B cell (primary cell): ENCODE data around the gene EIF1AD. TPM values are rescaled to one million over a fixed set of nuclear protein-coding genes. Genes with fewer than 3 reads are reported as not detected.

Experiments
- ATAC-seq: fragments of 200-7000 bp; cut with Tn5 transposase; one replicate; pipeline ENCODE4 v1.10.0; 2021; ENCODE audit warnings: low read depth, mild to moderate bottlenecking, moderate number of reproducible peaks, moderate library complexity
- CTCF ChIA-PET: fragments of 350-600 bp; sonication (Branson Sonifier 250); formaldehyde crosslinking; loops from one replicate; lab custom pipeline; 2021; ENCODE audit warnings: antibody characterized with exemption, inconsistent platforms; lab: Charles Lee
- POLR2A ChIA-PET: fragments of 350-600 bp; sonication (Branson Sonifier 250); formaldehyde crosslinking; loops from one replicate; lab custom pipeline; 2021; ENCODE audit warnings: antibody characterized with exemption; lab: Charles Lee
- DNase-seq: peaks from one replicate; pipeline ENCODE4 v3.0.0; 2013
- H2AFZ ChIP-seq: 2 replicates; pipeline ENCODE4 v1.6.1; 2012; ENCODE audit warnings: mild to moderate bottlenecking, low read depth, low read length; ENCODE audit not compliant: insufficient read depth, poor library complexity, severe bottlenecking
- H3K27ac ChIP-seq, 2 donors: 1 replicate in 1 of 2; 2 replicates in 1 of 2; pipeline ENCODE4 v1.5.1; 2012 to 2013; ENCODE audit warnings: low read length in 2 of 2, mild to moderate bottlenecking in 2 of 2, moderate library complexity in 1 of 2
- H3K27me3 ChIP-seq, 4 experiments: fragments of 200-600 bp in 1 of 4; sonication (generic) in 1 of 4; replicated peaks in 1 of 4; 1 replicate in 2 of 4; 2 replicates in 2 of 4; pipeline versions ENCODE4 v1.6.1 to v1.7.0; 2013 to 2016; ENCODE audit warnings: low read length in 3 of 4, mild to moderate bottlenecking in 2 of 4, mixed read lengths in 1 of 4, moderate library complexity in 1 of 4; ENCODE audit not compliant: insufficient read depth in 4 of 4, control insufficient read depth in 3 of 4; ENCODE audit errors: control extremely low read depth in 1 of 4
- H3K36me3 ChIP-seq, 2 experiments: replicated peaks in 1 of 2; 1 replicate in 1 of 2; 2 replicates in 1 of 2; pipeline versions ENCODE4 v1.6.1 to v1.7.1; 2013; ENCODE audit warnings: low read length in 1 of 2; ENCODE audit not compliant: insufficient read depth in 2 of 2, control insufficient read depth in 1 of 2; ENCODE audit errors: control extremely low read depth in 1 of 2, extremely low read depth in 1 of 2
- H3K4me1 ChIP-seq, 2 donors: fragments of 200-600 bp in 1 of 2; sonication (generic) in 1 of 2; 1 replicate in 1 of 2; 2 replicates in 1 of 2; pipeline versions ENCODE4 v1.5.1 to v1.6.1; 2013 to 2017; ENCODE audit warnings: low read length in 2 of 2; ENCODE audit not compliant: control insufficient read depth in 2 of 2, insufficient read depth in 2 of 2
- H3K4me2 ChIP-seq: replicated peaks from 2 replicates; pipeline ENCODE3; 2012; ENCODE audit warnings: mild to moderate bottlenecking, low read depth, low read length; ENCODE audit not compliant: poor library complexity, severe bottlenecking
- H3K4me3 ChIP-seq, 5 experiments: fragments of 200-600 bp in 1 of 5; sonication (generic) in 1 of 5; 1 replicate in 3 of 5; 2 replicates in 2 of 5; pipeline versions ENCODE4 v1.5.1 to v1.7.0; 2011 to 2016; ENCODE audit warnings: low read length in 4 of 5, mild to moderate bottlenecking in 4 of 5, low read depth in 2 of 5, control low read depth in 1 of 5, moderate library complexity in 1 of 5; ENCODE audit not compliant: insufficient read depth in 1 of 5; ENCODE audit errors: control extremely low read depth in 1 of 5, extremely low read depth in 1 of 5
- H3K79me2 ChIP-seq: fragments of 200-600 bp; sonication (generic); one replicate; pipeline ENCODE4 v1.6.0; 2016; ENCODE audit warnings: low read length; ENCODE audit not compliant: control insufficient read depth, insufficient read depth
- H3K9ac ChIP-seq: fragments of 200-600 bp; sonication (generic); 2 replicates; pipeline ENCODE4 v1.6.1; 2017; ENCODE audit warnings: mild to moderate bottlenecking, low read length, moderate library complexity
- H3K9me3 ChIP-seq, 3 donors: one replicate each; pipeline versions ENCODE4 v1.6.1 to v1.7.1; 2013; ENCODE audit warnings: low read length in 2 of 3; ENCODE audit not compliant: control insufficient read depth in 2 of 3, insufficient read depth in 1 of 3; ENCODE audit errors: control extremely low read depth in 1 of 3
- H4K20me1 ChIP-seq: 2 replicates; pipeline ENCODE4 v1.6.0; 2012; ENCODE audit warnings: mild to moderate bottlenecking, low read length; ENCODE audit not compliant: insufficient read depth, control insufficient read depth, poor library complexity, severe bottlenecking
- H3K27ac Mint-ChIP-seq: one replicate; pipeline ENCODE4 v1.8.0; 2021; ENCODE audit warnings: mixed read lengths
- H3K27me3 Mint-ChIP-seq: one replicate; pipeline ENCODE4 v1.8.0; 2021; ENCODE audit warnings: mixed read lengths
- H3K4me1 Mint-ChIP-seq: one replicate; pipeline ENCODE4 v1.8.0; 2021; ENCODE audit warnings: mixed read lengths
- H3K4me3 Mint-ChIP-seq: one replicate; pipeline ENCODE4 v1.8.0; 2021; ENCODE audit warnings: mixed read lengths
- H3K9me3 Mint-ChIP-seq: one replicate; pipeline ENCODE4 v1.8.0; 2022; ENCODE audit warnings: mixed read lengths; ENCODE audit not compliant: insufficient read depth
- CTCF ChIP-seq: fragments of 200-600 bp; IDR thresholded peaks from one replicate; pipeline ENCODE4 v1.8.0; 2022; ENCODE audit warnings: antibody characterized with exemption, mild to moderate bottlenecking
- EZH2 ChIP-seq: IDR thresholded peaks from 2 replicates; pipeline ENCODE4 v1.6.1; 2012; ENCODE audit warnings: borderline replicate concordance, low read depth, mild to moderate bottlenecking, moderate library complexity, low read length; ENCODE audit not compliant: insufficient read depth, poor library complexity, severe bottlenecking
- WGBS: methylation state at CpG from one replicate; pipeline ENCODE4 v1.1.5; 2013; ENCODE audit warnings: missing lambda C conversion rate; ENCODE audit not compliant: insufficient coverage; 5-methylcytosine and 5-hydroxymethylcytosine counted together
- intact Hi-C: fragments of 100-400 bp; cut with micrococcal nuclease; formaldehyde crosslinking; loops from one replicate; pipeline ENCODE4 v1.10.0; 2022
- polyA plus RNA-seq: library from polyadenylated mRNA; depleted of rRNA; stranded (reverse); fragments of >200 nt; gene quantifications from 2 replicates; pipeline ENCODE4 v1.2.3, GENCODE V29; 2012
- total RNA-seq, 2 donors: library from RNA; stranded (reverse); fragments of 120-200 nt in 1 of 2; gene quantifications; 1 replicate in 1 of 2; 2 replicates in 1 of 2; pipeline versions ENCODE4 v1.2.3 to v1.2.4, GENCODE V29; 2013 to 2022

The EIF1AD gene
- total and polyA plus RNA-seq, 2 donors (not counting 1 experiment from before 2014, with no cell fraction given) = 56.9 to 65.2 TPM

DNA sequence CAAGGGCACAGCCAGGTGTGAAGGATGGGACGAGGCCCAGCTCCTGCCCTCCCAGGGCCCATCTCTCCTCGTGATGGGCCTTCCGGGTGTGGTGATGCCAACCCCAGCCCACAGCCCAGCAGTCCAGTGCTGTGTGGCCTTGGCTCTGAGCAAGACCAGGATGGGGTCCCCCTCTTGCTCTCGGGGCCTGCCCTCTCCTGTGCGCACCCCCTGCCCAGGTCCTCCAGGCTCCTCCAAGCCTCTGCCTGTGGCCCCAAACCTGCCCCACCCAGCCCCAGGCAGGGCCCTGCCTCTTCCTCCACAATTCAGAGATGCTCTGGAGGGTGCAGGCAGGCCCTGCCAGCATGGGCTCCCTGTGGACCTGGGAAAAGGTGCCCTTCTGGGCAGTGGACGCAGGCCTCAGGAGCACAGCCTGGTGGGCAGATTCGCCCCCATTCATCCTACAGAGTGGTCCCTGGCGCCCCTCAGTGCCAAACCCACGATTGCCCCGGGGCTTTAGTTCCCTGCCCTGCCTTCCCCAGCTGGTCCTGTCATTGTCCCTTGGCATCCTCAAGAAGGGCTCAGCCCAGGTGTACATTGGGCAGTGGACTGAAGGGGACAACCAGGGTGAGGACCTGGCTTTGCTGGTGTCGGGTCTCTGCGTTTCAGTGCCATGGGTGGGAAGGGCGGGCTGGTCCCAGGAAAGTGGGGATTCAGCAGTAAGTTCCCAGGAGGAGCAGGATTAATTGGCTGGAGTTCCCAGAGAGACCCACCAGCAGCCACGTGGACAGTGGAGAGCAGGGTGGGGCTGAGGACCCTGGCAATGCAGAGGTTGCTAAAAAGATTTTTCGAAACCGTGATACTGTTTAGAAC is 19.8 kb downstream of the EIF1AD start:
- no peaks in the 10 kb centered on the region for H3K4me1 Mint-ChIP-seq
- H4K20me1 ChIP-seq = no peaks in the 10 kb centered on the region
- no peak overlapping the region for H3K4me2 ChIP-seq
- no peak overlapping the region for H3K9ac ChIP-seq
- no peak overlapping the region for H3K27ac ChIP-seq
- H3K79me2 ChIP-seq = no peaks in the 10 kb centered on the region
- ChIA-PET POLR2A (no interaction called here), CTCF (interaction anchor here (1.2 to 11.9 kb wide), 2 partner anchors 20 to 97 kb away, joined by 3 to 144 read pairs; partner anchors contain the start of gene SART1)
- no peaks in the 10 kb centered on the region for H3K27me3 Mint-ChIP-seq
- 89% methylated on average over 14 of the region's 16 CpGs for WGBS
- intact Hi-C loops = no loop called here
- ATAC-seq (no peak), DNase-seq (no peak)
- H2AFZ ChIP-seq = no peak overlapping the region
- H3K27me3 ChIP-seq = no peaks in the 10 kb centered on the region
- no peak overlapping the region for H3K27ac Mint-ChIP-seq
- no peak overlapping the region for H3K4me3 Mint-ChIP-seq
- H3K9me3 Mint-ChIP-seq = no peaks in the 10 kb centered on the region
- H3K36me3 ChIP-seq = peaks cover 0 to 15% of the 10 kb centered on the region in 2 experiments
- H3K4me1 ChIP-seq = no peaks in the 10 kb centered on the region
- H3K4me3 ChIP-seq = no peak overlapping the region
- TF ChIP-seq CTCF = no peak
- no peak for TF ChIP-seq EZH2
- H3K9me3 ChIP-seq = no peaks in the 10 kb centered on the region

DNA sequence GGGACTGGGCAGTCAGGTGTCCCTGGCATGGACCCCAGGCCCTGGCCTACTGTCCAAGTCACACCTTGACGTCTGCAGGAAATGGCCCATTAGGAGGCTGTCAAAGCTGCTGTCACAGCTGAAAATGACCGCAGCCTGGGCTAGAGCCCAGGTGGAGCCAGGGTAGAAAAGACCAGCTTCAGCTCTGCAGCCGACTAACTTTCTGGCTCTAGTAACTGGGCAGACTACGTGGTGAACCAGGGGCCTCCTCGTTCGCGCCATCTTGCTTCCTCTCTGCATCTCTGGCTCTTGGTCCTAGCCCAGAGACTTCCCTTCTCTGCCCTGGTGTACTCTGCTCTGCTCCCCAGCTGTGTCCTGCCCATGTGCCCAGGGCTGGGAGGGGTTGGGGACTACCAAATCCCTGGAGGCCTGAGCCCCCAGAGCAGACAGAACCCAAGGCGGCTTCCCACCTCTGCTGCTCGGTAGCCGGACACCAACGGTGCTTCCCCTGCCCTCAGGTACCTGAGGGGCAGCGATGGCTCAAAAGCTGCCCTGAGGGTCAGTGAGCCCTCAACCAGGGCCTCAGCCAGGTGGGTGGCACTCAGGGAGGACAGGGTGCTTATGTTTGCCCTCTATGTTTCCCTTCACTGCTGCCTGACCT is 20.7 kb downstream of the EIF1AD start:
- ChIA-PET POLR2A (interaction anchor here (0.6 kb wide), 1 partner anchor 14 kb away, joined by 6 read pairs; no protein-coding TSS in a partner anchor), CTCF (interaction anchor here (0.5 to 11.9 kb wide), 5 partner anchors 19 to 1161 kb away, joined by 3 to 144 read pairs (median 3); partner anchors contain the start of gene SART1)
- ATAC-seq (no peak), DNase-seq (no peak)
- no peaks in the 10 kb centered on the region for H3K79me2 ChIP-seq
- no peaks in the 10 kb centered on the region for H3K27me3 ChIP-seq
- intact Hi-C loops = no loop called here
- no peak overlapping the region for H3K4me2 ChIP-seq
- no peak overlapping the region for H3K27ac Mint-ChIP-seq
- no peaks in the 10 kb centered on the region for H3K9me3 ChIP-seq
- H3K4me1 ChIP-seq = no peaks in the 10 kb centered on the region
- H3K4me3 ChIP-seq = no peak overlapping the region
- no peak overlapping the region for H3K9ac ChIP-seq
- no peak for TF ChIP-seq CTCF
- no peak for TF ChIP-seq EZH2
- 91% methylated on average over 12 of the region's 12 CpGs for WGBS
- H3K27ac ChIP-seq = no peak overlapping the region
- no peaks in the 10 kb centered on the region for H4K20me1 ChIP-seq
- no peaks in the 10 kb centered on the region for H3K4me1 Mint-ChIP-seq
- H3K36me3 ChIP-seq = peaks cover 0 to 24% of the 10 kb centered on the region in 2 experiments
- H2AFZ ChIP-seq = no peak overlapping the region
- H3K4me3 Mint-ChIP-seq = no peak overlapping the region
- no peaks in the 10 kb centered on the region for H3K27me3 Mint-ChIP-seq
- H3K9me3 Mint-ChIP-seq = no peaks in the 10 kb centered on the region
